ENCODE measurements around the gene MMP20. TPM values are rescaled to one million over a fixed set of nuclear protein-coding genes. Genes with fewer than 3 reads are reported as not detected.

Gene MMP20
- total RNA-seq, 6 experiments from 2014 or later = not detected

DNA sequence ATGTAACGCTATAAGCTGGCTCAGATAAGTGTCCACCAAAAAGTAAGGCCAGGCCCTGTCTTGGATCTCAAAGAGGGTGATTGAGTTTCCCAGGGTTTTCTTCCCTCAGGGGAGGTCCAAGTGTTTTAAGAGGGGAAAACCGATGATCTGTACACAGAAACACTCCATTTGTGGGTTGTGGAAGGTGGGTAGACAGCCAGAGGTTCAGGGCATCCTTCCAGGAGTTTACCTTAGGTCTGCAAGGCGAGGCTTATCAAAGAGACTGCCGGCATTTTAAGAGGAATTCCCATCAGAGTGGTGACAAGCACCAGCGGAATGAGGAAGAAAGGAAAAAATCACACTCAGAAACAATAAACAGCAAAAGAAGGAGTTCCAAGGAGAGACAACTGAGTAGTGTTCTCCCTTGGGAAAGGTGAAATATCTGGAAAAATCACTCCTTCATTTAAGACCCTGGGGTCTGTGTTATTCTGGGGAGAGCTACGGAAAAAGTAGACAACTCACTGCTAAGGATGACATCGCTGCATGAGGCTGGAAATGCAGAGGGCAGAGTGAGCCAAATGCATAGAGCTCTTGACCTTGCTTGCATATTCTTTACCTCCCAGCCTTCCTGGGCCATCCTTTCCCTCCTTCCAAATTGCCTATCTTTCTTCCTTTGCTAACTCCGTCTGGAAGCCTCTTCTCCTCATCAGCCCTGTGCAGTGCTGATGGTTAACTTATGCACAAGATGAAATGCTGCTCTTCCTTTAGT, 72.5 kb downstream of the MMP20 start:
- DNase-seq = no peak
- no peaks in the 10 kb centered on the region for H3K36me3 ChIP-seq
- 45% methylated on average over 7 of the region's 8 CpGs for WGBS (ENCODE audit: insufficient coverage, low coverage, low lambda C conversion rate, missing lambda C conversion rate)
- H3K9me3 ChIP-seq = no peaks in the 10 kb centered on the region
- H3K4me3 ChIP-seq = no peak overlapping the region
- TF ChIP-seq POLR2A (IDR thresholded peaks at IDR 0.05) = no peak
- TF ChIP-seq CTCF (IDR thresholded peaks at IDR 0.05) = no peak
- no peaks in the 10 kb centered on the region for H3K27me3 ChIP-seq
- no peak for ATAC-seq
- intact Hi-C loops (cut with DNase I) = no loop called here
- no peaks in the 10 kb centered on the region for H3K4me1 ChIP-seq
- no peak overlapping the region for H3K27ac ChIP-seq

- Histone ChIP-seq H3K9me3 (no peaks in the 10 kb centered on the region), H3K27me3 (no peaks in the 10 kb centered on the region), H3K36me3 (no peaks in the 10 kb centered on the region), H3K4me1 (no peaks in the 10 kb centered on the region), H3K4me3 (no peak overlapping the region), H3K27ac (no peak overlapping the region)
- intact Hi-C loops (cut with DNase I) = no loop called here
- DNase-seq (no peak), ATAC-seq (no peak)
- no peak for TF ChIP-seq POLR2A (IDR thresholded peaks at IDR 0.05)
- 71% methylated on average over 2 of the region's 2 CpGs for WGBS (ENCODE audit: insufficient coverage, low coverage, low lambda C conversion rate, missing lambda C conversion rate)
Observed at GRCh38 chr11:102552020-102552419, 73.1 kb downstream of the MMP20 start.

DNA sequence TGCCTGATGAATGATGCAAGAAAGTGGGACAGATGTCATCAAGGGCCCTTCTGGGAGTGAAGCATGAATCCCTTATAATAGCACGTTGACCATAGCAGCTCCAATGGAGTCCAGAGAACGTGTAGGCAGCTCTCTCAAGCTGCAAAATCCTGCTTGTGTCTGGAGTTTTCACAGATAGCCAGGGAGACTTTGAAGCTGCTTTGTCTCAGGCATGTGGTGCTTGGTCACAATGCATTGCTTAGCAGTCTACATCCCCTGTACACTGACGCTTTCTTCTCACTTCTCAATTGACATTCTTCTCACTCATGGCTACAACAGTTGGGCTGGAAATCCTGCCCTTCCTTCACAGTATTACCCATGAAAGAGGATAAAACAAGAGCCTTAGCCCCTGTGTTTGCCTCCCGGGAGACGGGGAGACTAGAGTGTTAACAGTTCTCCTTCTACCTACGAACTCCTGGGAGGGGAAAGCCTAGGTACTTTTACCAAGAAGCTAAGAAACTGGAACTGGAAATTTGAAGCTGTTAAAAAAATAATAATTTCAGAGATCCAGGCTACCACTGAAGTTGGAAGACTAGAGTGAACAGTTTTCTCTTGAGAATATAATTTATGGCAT, 73.9 kb downstream of the MMP20 start:
- H3K4me1 ChIP-seq = no peaks in the 10 kb centered on the region
- no peak overlapping the region for H3K27ac ChIP-seq
- WGBS (ENCODE audit: insufficient coverage, low coverage, low lambda C conversion rate, missing lambda C conversion rate) = 58% methylated on average over 6 of the region's 6 CpGs
- H3K9me3 ChIP-seq = no peaks in the 10 kb centered on the region
- no peaks in the 10 kb centered on the region for H3K27me3 ChIP-seq
- TF ChIP-seq POLR2A (IDR thresholded peaks at IDR 0.05) (no peak), CTCF (IDR thresholded peaks at IDR 0.05) (no peak)
- intact Hi-C loops (cut with DNase I) = no loop called here
- H3K36me3 ChIP-seq = no peaks in the 10 kb centered on the region
- no peak for DNase-seq
- no peak overlapping the region for H3K4me3 ChIP-seq
- ATAC-seq = no peak

DNA sequence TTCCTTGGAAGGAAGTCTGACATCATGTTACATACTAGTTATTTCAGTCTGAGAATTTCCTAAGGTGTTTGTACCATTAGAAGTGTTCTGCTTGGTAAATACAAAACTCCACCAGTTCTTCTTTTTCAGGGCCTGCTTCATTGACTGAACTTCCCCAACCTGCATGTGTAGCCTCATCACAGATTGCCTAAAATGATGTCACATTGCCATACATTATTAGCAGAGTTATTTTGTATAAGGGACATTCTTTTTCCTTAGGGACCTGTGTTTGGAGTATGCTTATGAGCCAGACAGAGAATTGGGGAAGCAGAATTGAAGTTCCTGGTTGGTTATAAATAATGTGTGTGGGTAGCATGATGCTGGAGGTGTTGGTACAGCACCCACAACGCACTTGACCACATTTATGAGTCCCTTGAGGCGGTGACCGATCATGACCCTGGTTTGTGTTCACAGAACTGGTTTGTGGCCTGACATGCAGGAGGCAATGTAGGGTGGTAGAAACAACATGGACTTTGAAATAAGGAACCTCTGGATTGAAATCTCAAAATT, 78.1 kb downstream of the MMP20 start:
- DNase-seq = no peak
- no peak overlapping the region for H3K4me3 ChIP-seq
- no peak overlapping the region for H3K27ac ChIP-seq
- H3K9me3 ChIP-seq = no peaks in the 10 kb centered on the region
- intact Hi-C loops (cut with DNase I) = no loop called here
- 0% methylated on average over 1 of the region's 3 CpGs for WGBS (ENCODE audit: insufficient coverage, low coverage, low lambda C conversion rate, missing lambda C conversion rate)
- no peaks in the 10 kb centered on the region for H3K27me3 ChIP-seq
- no peaks in the 10 kb centered on the region for H3K36me3 ChIP-seq
- ATAC-seq = peak in 2 of 4 donors; percentile 23 to 30
- TF ChIP-seq CTCF (IDR thresholded peaks at IDR 0.05) (no peak), POLR2A (IDR thresholded peaks at IDR 0.05) (no peak)
- H3K4me1 ChIP-seq = no peaks in the 10 kb centered on the region

DNA sequence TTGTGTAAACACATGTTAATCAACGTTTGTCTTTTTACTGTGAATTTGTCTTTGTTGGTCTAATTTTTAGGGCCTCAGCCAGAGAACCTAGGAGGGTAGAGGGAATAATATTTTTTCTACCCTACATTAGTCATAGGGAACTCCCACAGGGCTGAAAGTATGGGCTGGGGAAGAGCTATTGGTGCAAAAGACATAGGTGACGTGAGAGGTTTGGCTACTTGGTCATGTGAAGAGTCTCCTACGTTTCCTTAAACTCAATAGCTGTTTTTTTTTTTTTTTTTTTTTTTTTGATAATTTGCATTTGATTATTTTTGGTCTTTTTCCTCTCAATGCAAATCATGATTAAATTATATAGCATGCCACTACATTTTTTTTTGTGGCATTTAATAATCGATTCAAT, 78.7 kb downstream of the MMP20 start:
- H3K36me3 ChIP-seq = no peaks in the 10 kb centered on the region
- H3K4me1 ChIP-seq = no peaks in the 10 kb centered on the region
- WGBS (ENCODE audit: insufficient coverage, low coverage, low lambda C conversion rate, missing lambda C conversion rate) = 58% methylated on average over 4 of the region's 4 CpGs
- no peak for DNase-seq
- no peaks in the 10 kb centered on the region for H3K27me3 ChIP-seq
- no peaks in the 10 kb centered on the region for H3K9me3 ChIP-seq
- intact Hi-C loops (cut with DNase I) = no loop called here
- TF ChIP-seq CTCF (IDR thresholded peaks at IDR 0.05) = no peak
- no peak for TF ChIP-seq POLR2A (IDR thresholded peaks at IDR 0.05)
- H3K4me3 ChIP-seq = no peak overlapping the region
- no peak for ATAC-seq
- no peak overlapping the region for H3K27ac ChIP-seq
